ENCODE results near the gene TRABD2B.

- no peak for TF ChIP-seq CTCF (IDR thresholded peaks at IDR 0.05)
- TF ChIP-seq YY1 (IDR thresholded peaks at IDR 0.05; ENCODE audit: low read depth) = no peak
- TF ChIP-seq IRF3 (IDR thresholded peaks at IDR 0.05; ENCODE audit: low read depth, low read length) = no peak
- TF ChIP-seq NFIC (IDR thresholded peaks at IDR 0.05; ENCODE audit: borderline replicate concordance) = no peak
- no peak for TF ChIP-seq RXRA (IDR thresholded peaks at IDR 0.05; ENCODE audit: borderline replicate concordance, low read depth)
- TF ChIP-seq MXI1 (IDR thresholded peaks at IDR 0.05; ENCODE audit: low read depth, low read length) = no peak
- TF ChIP-seq EP300 (IDR thresholded peaks at IDR 0.05; ENCODE audit: borderline replicate concordance in 1 of 2, low read depth in 1 of 2, low read length in 1 of 2) = no peak
- no peak for TF ChIP-seq POLR2AphosphoS5 (IDR thresholded peaks at IDR 0.05; ENCODE audit: low read depth, low read length)
- TF ChIP-seq GABPA (IDR thresholded peaks at IDR 0.05; ENCODE audit: low read depth) = no peak
- TF ChIP-seq RAD21 (IDR thresholded peaks at IDR 0.05; ENCODE audit: low read length) = no peak
- TF ChIP-seq, protein P1, sequence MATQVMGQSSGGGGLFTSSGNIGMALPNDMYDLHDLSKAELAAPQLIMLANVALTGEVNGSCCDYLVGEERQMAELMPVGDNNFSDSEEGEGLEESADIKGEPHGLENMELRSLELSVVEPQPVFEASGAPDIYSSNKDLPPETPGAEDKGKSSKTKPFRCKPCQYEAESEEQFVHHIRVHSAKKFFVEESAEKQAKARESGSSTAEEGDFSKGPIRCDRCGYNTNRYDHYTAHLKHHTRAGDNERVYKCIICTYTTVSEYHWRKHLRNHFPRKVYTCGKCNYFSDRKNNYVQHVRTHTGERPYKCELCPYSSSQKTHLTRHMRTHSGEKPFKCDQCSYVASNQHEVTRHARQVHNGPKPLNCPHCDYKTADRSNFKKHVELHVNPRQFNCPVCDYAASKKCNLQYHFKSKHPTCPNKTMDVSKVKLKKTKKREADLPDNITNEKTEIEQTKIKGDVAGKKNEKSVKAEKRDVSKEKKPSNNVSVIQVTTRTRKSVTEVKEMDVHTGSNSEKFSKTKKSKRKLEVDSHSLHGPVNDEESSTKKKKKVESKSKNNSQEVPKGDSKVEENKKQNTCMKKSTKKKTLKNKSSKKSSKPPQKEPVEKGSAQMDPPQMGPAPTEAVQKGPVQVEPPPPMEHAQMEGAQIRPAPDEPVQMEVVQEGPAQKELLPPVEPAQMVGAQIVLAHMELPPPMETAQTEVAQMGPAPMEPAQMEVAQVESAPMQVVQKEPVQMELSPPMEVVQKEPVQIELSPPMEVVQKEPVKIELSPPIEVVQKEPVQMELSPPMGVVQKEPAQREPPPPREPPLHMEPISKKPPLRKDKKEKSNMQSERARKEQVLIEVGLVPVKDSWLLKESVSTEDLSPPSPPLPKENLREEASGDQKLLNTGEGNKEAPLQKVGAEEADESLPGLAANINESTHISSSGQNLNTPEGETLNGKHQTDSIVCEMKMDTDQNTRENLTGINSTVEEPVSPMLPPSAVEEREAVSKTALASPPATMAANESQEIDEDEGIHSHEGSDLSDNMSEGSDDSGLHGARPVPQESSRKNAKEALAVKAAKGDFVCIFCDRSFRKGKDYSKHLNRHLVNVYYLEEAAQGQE (IDR thresholded peaks at IDR 0.05; ENCODE audit: low read depth, low read length) = no peak
- no peak for TF ChIP-seq RCOR1 (IDR thresholded peaks at IDR 0.05; ENCODE audit: low read length)
- TF ChIP-seq SMC3 (IDR thresholded peaks at IDR 0.05; ENCODE audit: low read depth, low read length) = no peak
- TF ChIP-seq FOXJ3 (CRISPR knock-in tag; IDR thresholded peaks at IDR 0.05) = no peak
These were observed 20.5 kb downstream of the TRABD2B start for GRCh38 chr1:47976728-47977127.

All from SK-N-SH (cell line).